Activated CD4-positive, alpha-beta T cell treated with anti-CD3 and anti-CD28 coated beads, Interleukin-2, Interleukin-6, amounts not matched to agents 100 ng/mL and 50 ng/mL, durations not matched to agents 16 hours and 8 hours (primary cell): Measurements from ENCODE around the gene KIAA1671.
"Not testable (repeated sequence)": the region's sequence is repeated elsewhere in the genome, so short reads cannot be mapped to it uniquely, and the experiment has no call there.

ENCODE experiments used
- DNase-seq: peaks from one replicate; pipeline ENCODE4 v3.0.0-alpha.2; 2020

KIAA1671 gene

DNA sequence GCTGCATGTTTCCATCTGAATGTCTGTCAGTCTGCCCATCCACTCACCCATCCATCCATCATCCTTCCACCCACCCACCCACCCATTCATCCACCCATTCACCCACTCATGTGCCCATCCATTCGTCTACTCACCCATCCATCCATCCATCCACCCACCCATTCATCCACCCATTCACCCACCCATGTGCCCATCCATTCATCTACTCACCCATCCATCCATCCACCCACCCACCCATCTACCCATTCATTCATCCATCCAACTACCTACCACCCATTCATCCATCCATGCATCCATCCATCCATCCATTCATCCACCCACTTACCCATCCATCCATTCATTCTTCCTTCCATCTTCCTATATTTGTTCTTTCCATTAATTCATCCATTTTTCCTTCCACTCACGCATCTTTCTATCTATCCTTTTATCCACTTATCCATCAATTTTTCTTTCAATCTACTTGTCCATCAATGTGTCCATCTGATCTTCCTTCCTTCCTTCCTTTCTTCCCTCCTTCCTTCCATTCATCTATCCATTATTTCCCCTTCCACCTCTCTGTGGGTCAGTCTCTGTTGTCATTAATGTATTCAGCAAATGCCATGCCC is 255.1 kb downstream of the KIAA1671 start:
- no peak for DNase-seq

DNA sequence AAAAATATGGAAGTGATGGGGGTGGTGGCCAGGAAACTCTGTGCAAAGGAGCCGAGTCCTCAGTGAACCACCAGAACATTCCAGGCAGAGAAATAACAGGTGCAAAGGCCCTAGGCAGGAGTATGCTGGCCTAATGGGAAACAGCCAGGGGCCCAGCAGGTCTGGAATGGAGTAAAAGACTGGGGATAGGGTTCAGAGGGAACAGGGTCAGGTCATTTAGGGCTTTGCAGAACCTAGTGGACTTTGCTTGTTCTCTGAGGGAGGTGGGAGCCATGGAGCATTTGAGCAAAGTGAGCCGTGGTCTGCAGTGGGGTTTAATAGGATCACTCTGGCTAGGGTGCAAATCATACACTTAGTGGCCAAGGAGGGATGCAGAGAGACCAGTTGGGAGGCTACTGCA is 255.8 kb downstream of the KIAA1671 start:
- DNase-seq = no peak

- no peak for DNase-seq
Measured at GRCh38 chr22:25208743-25209505, 256.4 kb downstream of the KIAA1671 start.

DNA sequence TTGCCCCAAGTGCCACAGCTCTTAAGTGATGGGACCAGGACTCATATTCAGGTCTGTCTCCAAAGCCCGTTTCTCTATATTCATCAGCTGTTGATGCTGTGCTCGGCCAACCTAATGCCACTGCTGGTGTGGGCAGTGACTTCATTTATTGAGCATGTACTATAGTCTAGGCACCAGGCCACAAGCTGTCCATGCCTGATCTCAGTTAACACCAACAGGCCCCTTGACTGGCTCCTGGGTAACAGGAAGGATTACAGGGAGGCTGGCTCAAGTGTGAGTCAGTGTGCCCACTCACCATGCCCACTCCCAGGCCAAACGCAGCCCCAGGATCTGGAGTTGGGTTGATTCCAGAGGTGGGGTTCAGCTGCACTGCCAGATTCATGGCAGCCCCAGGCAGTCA is 258.3 kb downstream of the KIAA1671 start:
- DNase-seq = no peak

- no peak for DNase-seq
Measured at GRCh38 chr22:25212337-25212736, 259.8 kb downstream of the KIAA1671 start.

DNA sequence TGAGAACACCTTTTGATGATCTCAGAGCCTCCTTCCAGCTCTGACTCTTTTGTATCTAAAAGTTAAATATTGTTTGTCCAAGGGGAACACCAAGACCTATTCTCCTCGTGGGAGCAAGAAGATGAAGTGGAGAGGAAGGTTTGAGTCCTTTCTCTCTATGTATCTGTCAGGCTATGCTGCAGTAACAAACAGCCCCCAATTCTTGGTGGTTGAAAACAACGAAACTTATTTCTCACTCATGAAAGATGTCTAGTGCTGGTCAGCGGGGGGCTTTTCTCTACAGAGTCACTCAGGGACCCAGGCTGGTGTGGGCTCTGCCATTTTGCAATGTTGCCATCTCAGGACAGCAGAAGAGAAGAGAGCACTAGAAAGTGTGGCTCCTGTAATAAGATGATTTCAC is 260.7 kb downstream of the KIAA1671 start:
- no peak for DNase-seq

GRCh38 chr22:25216230-25216629 is 263.7 kb downstream of the KIAA1671 start:
- no peak for DNase-seq

DNA sequence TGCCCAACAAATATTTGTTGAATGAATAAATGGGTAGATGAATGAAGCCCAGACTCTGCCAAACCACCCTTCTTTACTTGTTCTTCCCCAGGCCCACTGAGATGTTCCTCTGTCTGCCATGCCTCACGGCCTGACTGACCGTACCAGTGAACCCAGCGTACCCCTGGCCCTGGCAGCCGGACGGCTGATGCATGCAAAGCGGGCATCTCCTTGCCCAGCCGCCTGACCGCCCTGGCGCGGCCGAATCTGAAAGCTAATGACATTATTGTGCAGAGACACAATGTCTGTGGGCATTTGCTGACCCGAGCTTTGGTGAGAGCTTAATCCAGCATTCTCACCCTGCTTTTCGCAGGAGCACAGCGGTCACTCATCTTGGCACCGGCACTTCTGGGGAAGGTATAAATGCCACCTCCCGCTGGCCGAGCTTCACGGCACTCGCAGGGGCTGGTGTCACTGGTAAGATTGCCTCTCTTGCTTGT is 266.7 kb downstream of the KIAA1671 start, which contains the start of gene CRYBB2:
CRYBB2 (plus strand) TSS at position 429 of the 479 bp plus-strand sequence. CDS start 1,791 bp downstream, outside the sequence.
- no peak for DNase-seq

DNA sequence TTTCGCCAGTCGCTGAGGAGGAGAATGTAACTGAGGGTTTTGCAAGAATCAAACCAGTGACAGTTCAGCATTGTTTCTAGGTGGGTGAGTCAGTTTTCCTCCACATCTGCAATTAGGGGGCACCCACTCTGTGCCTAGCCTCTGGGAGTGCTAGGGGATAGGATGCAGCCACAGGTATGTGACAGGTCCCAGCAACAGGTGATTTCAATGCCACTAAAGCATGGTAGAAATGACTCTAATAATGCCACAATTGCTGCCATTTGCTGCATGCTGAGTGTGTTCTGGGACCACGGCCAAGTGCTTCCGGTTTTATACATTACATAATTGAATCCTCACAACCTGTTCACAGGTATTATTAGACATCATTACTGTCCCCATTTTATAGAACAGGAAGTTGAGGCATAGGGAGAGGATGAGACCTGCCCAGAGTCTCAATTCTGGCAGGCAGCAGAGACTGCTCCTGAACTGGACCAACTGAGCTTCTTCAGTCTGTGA is 267.5 kb downstream of the KIAA1671 start:
- DNase-seq = no peak

DNA sequence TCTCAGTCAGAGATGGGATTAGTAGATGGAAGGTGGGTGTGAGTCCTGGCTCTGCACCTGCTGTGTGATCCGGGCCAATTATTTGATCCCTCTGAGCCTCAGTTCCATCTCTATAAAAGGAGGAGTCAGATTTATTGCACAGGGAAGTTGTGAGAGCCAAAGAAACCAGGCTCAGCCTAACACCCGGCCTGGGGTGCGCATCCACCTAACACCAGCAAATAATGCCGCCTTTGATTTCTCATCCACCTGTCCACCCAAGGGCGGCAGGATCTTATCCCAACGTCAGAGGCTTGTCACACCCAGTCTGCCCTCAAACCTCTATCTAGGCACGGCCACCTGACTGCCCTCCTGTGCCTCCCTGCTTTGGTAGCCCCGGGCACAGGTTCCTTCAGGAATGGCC is 269.3 kb downstream of the KIAA1671 start:
- DNase-seq = no peak

DNA sequence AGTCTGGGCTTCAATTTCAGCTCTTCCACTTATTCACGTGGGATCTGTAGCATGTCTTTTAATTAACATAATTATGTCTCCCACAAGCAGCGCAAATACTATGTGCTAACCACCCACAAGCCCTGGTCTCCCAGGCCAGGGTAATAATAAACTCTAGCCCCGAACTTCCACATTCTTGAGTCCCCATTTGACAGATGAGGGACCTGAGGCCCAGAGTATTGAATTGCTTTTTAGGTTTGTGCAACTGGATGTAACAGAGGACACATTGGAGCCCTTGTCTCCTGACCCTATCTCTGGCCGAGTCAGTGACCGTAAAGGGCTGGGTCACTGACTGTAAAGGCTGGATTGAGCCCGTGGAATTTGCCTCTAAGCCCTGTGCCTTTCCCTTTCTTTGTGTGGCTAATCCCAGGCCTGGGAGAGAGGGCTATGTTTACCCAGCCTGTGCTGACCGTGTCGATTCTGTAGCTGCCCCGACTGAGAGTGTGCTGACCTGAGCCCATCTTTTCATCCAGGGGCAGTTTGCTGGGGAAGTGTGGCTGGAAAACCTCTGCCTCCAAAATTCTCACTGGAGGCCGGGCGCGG is 270.8 kb downstream of the KIAA1671 start:
- DNase-seq = no peak

DNA sequence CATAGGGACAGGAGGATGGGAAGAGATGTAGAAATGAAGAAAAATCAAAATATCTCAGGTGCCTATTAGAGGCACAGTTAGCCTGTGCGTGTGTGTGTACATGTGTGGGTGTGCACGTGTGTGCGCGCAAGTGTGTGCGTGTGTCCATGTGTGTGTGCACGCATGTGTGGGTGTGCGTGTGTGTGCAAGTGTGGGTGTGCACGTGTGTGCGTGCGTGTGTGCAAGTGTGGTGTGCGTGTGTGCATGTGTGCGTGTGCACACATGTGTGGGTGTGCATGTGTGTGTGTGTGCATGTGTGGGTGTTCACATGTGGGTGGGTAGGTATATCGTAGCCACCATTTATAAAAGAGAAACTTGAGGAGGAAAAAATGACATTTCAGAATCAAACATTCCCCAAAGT is 276.3 kb downstream of the KIAA1671 start:
- DNase-seq = no peak

DNA sequence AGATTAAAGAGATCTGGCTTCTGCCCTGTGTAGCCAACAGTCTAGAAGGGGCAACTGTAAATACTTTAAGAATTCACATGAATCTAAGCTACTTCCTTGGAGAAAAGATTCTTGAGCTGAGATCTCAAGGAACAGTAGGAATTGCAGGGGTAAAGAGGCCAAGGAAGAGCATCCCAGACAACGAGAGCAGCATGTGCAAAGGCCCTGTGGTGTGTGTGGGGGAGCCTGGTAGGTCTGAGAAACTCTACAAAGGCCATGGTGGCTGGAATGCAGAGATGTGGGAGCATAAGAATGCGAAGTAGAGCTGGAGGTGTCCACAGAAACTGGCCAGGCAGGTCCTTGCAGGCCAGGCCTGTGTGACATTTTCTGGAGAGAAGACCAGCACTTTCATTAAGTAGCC is 278.2 kb downstream of the KIAA1671 start:
- not testable (repeated sequence) for DNase-seq

GRCh38 chr22:25232301-25232700 is 279.8 kb downstream of the KIAA1671 start:
- DNase-seq = no peak

DNA sequence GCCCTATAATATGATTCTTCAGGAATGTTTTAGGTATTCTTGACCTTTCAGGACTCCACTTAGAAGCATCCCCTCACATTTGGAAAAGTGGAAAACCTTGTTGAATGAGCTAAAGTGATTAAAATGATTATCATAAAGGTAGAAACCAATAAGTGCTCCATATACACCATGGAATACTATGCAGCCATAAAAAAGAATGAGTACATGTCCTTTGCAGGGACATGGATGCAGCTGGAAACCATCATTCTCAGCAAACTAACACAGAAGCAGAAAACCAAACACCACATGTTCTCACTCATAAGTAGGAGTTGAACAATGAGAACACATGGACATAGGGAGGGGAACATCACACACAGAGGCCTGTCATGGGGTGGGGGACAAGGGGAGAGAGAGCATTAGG is 281.2 kb downstream of the KIAA1671 start:
- not testable (repeated sequence) for DNase-seq

- peak; percentile 88 for DNase-seq
Measured at GRCh38 chr22:25235547-25236290, 283.2 kb downstream of the KIAA1671 start.

GRCh38 chr22:25236417-25236816 is 283.9 kb downstream of the KIAA1671 start:
- DNase-seq = no peak

DNA sequence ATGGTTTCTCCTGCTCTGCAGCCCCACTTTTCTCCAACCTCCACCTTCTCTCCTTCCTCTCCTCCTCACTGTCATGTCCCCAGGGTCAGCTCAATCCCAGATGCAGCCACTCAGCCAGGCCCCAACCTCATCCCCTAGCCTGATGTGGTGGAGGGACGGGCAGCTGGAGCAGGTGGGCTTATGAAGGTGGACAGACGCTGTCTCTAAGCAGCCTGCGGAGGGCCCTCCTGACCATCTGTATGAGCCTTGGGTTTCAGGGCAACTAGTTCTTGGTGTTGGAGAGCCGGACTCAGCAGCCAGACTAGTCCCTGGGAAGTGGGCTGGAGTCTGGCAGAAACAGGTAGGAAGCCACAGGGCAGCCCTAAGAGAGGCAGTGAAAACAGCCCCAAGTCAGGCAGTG is 285.0 kb downstream of the KIAA1671 start:
- no peak for DNase-seq

GRCh38 chr22:25238058-25238457 is 285.5 kb downstream of the KIAA1671 start:
- DNase-seq = not testable (repeated sequence)
